Lower lobe of right lung (tissue), 2 donors: ENCODE measurements around the gene TNFRSF21. TPM values are rescaled to one million over a fixed set of nuclear protein-coding genes. Genes with fewer than 3 reads are reported as not detected.

Experiments
- ATAC-seq, 2 donors: fragments of 200-7000 bp; cut with Tn5 transposase; one replicate each; pipeline ENCODE4 v1.9.1; 2020 to 2022; ENCODE audit warnings: mild to moderate bottlenecking in 2 of 2, moderate library complexity in 2 of 2
- DNase-seq: peaks from one replicate; pipeline ENCODE4 v3.0.0-alpha.2; 2020
- H3K27ac ChIP-seq: fragments of 200-600 bp; one replicate; pipeline ENCODE4 v1.8.0; 2022
- H3K27me3 ChIP-seq: fragments of 200-600 bp; one replicate; pipeline ENCODE4 v1.8.0; 2022; ENCODE audit warnings: low read depth
- H3K36me3 ChIP-seq: fragments of 200-600 bp; one replicate; pipeline ENCODE4 v1.8.0; 2022; ENCODE audit warnings: mild to moderate bottlenecking
- H3K4me1 ChIP-seq: fragments of 200-600 bp; one replicate; pipeline ENCODE4 v1.8.0; 2022
- H3K4me3 ChIP-seq: fragments of 200-600 bp; one replicate; pipeline ENCODE4 v1.8.0; 2022; ENCODE audit warnings: mild to moderate bottlenecking
- H3K9me3 ChIP-seq: fragments of 200-600 bp; one replicate; pipeline ENCODE4 v1.8.0; 2022
- CTCF ChIP-seq: fragments of 200-600 bp; IDR thresholded peaks from one replicate; pipeline ENCODE4 v1.8.0; 2022; ENCODE audit warnings: antibody characterized with exemption, mild to moderate bottlenecking
- intact Hi-C: fragments of 100-400 bp; cut with DNase I; formaldehyde crosslinking; loops from one replicate; pipeline ENCODE4 v1.11.0; 2022
- total RNA-seq: library from RNA; stranded (reverse); fragmentation: NEBNext Ultra II Directional; extraction: Animal tissue kit (Norgen Biotek cat#: 25700); gene quantifications from one replicate; pipeline ENCODE4 v1.2.1, GENCODE V29; 2021
- donor health status: DM: no; HTN: yes; CAD: no; lungs with severe emphysema.

The TNFRSF21 gene
- total RNA-seq, 1 donor from 2014 or later, result 21.7 TPM

- Histone ChIP-seq H3K36me3 (no peaks in the 10 kb centered on the region), H3K27me3 (peaks cover 14% of the 10 kb centered on the region), H3K27ac (no peak overlapping the region), H3K4me3 (peak overlapping the region; percentile 66), H3K9me3 (no peaks in the 10 kb centered on the region), H3K4me1 (peaks cover 17% of the 10 kb centered on the region)
- intact Hi-C loops, result no loop called here
- ATAC-seq (no peak), DNase-seq (no peak)
- TF ChIP-seq CTCF, result no peak
These were observed 1.5 kb downstream of the TNFRSF21 start for GRCh38 chr6:47308198-47308517.

DNA sequence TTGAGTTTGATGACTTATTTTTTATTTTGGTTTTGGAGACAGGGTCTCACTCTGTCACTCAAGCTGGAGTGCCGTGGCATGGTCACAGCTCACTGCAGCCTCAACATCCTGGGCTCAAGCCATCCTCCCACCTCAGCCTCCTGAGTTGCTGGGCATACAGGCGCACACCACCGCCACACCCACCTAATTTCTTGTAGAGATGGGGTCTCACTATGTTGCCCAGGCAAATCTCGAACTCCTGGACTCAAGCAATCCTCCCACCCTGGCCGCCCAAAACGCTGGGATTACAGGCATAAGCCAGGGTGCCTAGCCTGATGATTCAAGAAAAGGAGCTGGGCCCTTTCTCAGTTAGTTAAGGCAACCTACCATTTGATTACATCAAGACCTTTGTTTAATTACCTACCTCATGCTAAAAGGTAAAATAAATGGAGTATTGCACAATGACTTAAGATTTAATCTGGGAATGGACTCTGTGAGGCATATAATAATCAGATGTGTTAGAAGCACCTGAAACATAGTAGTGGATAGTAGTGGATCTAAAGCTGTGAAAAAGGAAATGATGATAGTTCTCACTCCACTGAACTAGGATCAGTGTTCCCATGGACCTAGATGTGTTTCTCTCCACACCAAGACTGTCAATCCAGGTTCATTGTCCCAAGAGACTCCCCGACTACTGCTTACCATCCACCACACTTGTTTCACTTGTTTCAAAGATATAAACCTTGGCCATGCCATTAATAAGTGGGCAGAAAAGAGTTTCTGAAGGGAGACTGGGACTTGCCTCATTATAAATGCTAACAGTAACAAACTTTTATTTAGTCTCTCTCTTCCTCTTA, 2.1 kb downstream of the TNFRSF21 start:
- ATAC-seq (no peak), DNase-seq (no peak)
- intact Hi-C loops, result no loop called here
- TF ChIP-seq CTCF, result no peak
- Histone ChIP-seq H3K4me3 (peak overlapping the region; percentile 66), H3K27ac (no peak overlapping the region), H3K27me3 (peaks cover 11% of the 10 kb centered on the region), H3K36me3 (no peaks in the 10 kb centered on the region), H3K4me1 (peaks cover 17% of the 10 kb centered on the region), H3K9me3 (no peaks in the 10 kb centered on the region)

- no peaks in the 10 kb centered on the region for H3K9me3 ChIP-seq
- peaks cover 21% of the 10 kb centered on the region for H3K4me1 ChIP-seq
- intact Hi-C loops, result no loop called here
- H3K36me3 ChIP-seq, result no peaks in the 10 kb centered on the region
- H3K4me3 ChIP-seq, result no peak overlapping the region
- ATAC-seq (no peak), DNase-seq (no peak)
- TF ChIP-seq CTCF, result no peak
- no peak overlapping the region for H3K27ac ChIP-seq
- H3K27me3 ChIP-seq, result peaks cover 11% of the 10 kb centered on the region
These were observed 2.8 kb downstream of the TNFRSF21 start for GRCh38 chr6:47306887-47307286.

- Histone ChIP-seq H3K27me3 (peaks cover 8% of the 10 kb centered on the region), H3K4me3 (no peak overlapping the region), H3K9me3 (no peaks in the 10 kb centered on the region), H3K36me3 (no peaks in the 10 kb centered on the region), H3K4me1 (peaks cover 21% of the 10 kb centered on the region), H3K27ac (no peak overlapping the region)
- ATAC-seq (no peak), DNase-seq (no peak)
- no peak for TF ChIP-seq CTCF
- intact Hi-C loops, result no loop called here
These were observed 5.8 kb downstream of the TNFRSF21 start for GRCh38 chr6:47303861-47304260.

DNA sequence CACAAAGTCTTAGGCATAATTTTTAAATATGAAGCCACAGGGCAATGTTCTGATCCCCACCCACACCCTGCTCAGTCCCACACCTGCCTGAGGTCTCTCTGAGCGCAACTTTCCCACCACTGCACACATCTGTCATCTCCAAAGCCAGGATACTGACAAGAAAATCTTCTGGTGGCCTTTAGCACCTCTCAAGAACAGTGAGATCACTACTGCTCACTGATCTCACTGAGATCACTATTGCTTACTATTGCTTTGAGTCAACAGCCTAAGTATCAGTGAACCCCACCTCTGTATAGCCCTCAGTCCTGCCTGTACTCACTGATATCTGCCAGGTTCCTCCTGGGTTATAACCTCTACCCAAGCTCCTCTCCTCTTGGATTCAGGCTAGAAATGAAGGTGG, 6.4 kb downstream of the TNFRSF21 start:
- Histone ChIP-seq H3K4me1 (peaks cover 16% of the 10 kb centered on the region), H3K4me3 (no peak overlapping the region), H3K27me3 (peaks cover 3% of the 10 kb centered on the region), H3K27ac (no peak overlapping the region), H3K36me3 (no peaks in the 10 kb centered on the region), H3K9me3 (no peaks in the 10 kb centered on the region)
- intact Hi-C loops, result no loop called here
- no peak for ATAC-seq
- DNase-seq, result no peak
- no peak for TF ChIP-seq CTCF
